H1 (cell line): Measurements from ENCODE around the gene SDF2.

Experiments
- CTCF ChIP-seq, 3 experiments: IDR thresholded peaks; 1 replicate in 2 of 3; 2 replicates in 1 of 3; pipeline versions ENCODE4 v1.5.1 to v1.6.1; 2011; ENCODE audit warnings: low read length in 3 of 3, mild to moderate bottlenecking in 3 of 3, inconsistent platforms in 2 of 3, low read depth in 1 of 3, moderate library complexity in 1 of 3; ENCODE audit not compliant: insufficient read depth in 1 of 3; ENCODE audit errors: control extremely low read depth in 1 of 3
- POLR2A ChIP-seq, 2 experiments: IDR thresholded peaks; 1 replicate in 1 of 2; 2 replicates in 1 of 2; pipeline ENCODE4 v1.6.1; 2011; ENCODE audit warnings: low read depth in 2 of 2, low read length in 2 of 2, mild to moderate bottlenecking in 2 of 2; ENCODE audit errors: control extremely low read depth in 1 of 2

DNA sequence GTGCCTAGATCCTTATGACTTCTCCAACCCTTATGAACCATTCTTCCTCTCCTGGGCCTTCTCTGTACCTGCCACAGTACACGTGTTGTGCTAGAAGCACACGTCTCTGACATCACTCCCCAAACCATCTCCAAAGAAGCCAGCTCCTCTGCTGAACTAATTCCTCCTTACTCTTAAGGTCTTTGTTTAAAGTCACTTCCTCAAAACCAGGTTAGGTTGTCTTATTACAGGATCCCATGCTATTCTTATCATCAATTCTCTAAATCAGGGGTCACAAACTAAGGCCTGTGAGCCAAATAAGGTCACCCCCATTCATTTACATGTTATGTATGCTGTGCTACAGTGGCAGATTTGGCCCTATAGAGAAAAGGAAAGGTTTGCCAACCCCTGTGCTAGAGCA lies 4.3 kb upstream of the SDF2 start:
- TF ChIP-seq POLR2A (IDR thresholded peaks at IDR 0.05; ENCODE audit: control extremely low read depth in 1 of 2, low read depth in 2 of 2, low read length in 2 of 2) (no peak), CTCF (IDR thresholded peaks at IDR 0.05; ENCODE audit: control extremely low read depth in 1 of 3, insufficient read depth in 1 of 3, low read depth in 1 of 3, low read length in 3 of 3) (no peak)
